Measurements from ENCODE around the gene TAS2R46. TPM values are rescaled to one million over a fixed set of nuclear protein-coding genes. Genes with fewer than 3 reads are reported as not detected.
"Not testable (repeated sequence)": the region's sequence is repeated elsewhere in the genome, so short reads cannot be mapped to it uniquely, and the experiment has no call there.

TAS2R46 gene
- total RNA-seq, 1 donor from 2014 or later, result 0.33 TPM

- DNase-seq (ENCODE audit: low read depth), result no peak
- TF ChIP-seq CTCF (IDR thresholded peaks at IDR 0.05; ENCODE audit: insufficient read depth, low read length, poor library complexity, severe bottlenecking), result no peak
- H3K36me3 ChIP-seq (ENCODE audit: control insufficient read depth, insufficient read depth, low read length), result no peaks in the 10 kb centered on the region
- no peak overlapping the region for H3K4me3 ChIP-seq (ENCODE audit: low read depth, low read length)
- H3K27me3 ChIP-seq (ENCODE audit: control insufficient read depth, insufficient read depth, low read length), result no peaks in the 10 kb centered on the region
Observed at GRCh38 chr12:11055306-11055705, 6.8 kb downstream of the TAS2R46 start.

- DNase-seq (ENCODE audit: low read depth); H3K4me3 ChIP-seq (ENCODE audit: low read depth, low read length); H3K36me3 ChIP-seq (ENCODE audit: control insufficient read depth, insufficient read depth, low read length); H3K27me3 ChIP-seq (ENCODE audit: control insufficient read depth, insufficient read depth, low read length): not testable (repeated sequence)
Observed at GRCh38 chr12:11049806-11050531, 12.1 kb downstream of the TAS2R46 start.

GRCh38 chr12:11041366-11041765, 20.7 kb downstream of the TAS2R46 start:
- not testable (repeated sequence) for DNase-seq (ENCODE audit: low read depth); H3K36me3 ChIP-seq (ENCODE audit: control insufficient read depth, insufficient read depth, low read length); H3K4me3 ChIP-seq (ENCODE audit: low read depth, low read length); H3K27me3 ChIP-seq (ENCODE audit: control insufficient read depth, insufficient read depth, low read length)

GRCh38 chr12:11040162-11040561, 21.9 kb downstream of the TAS2R46 start:
- no peaks in the 10 kb centered on the region for H3K27me3 ChIP-seq (ENCODE audit: control insufficient read depth, insufficient read depth, low read length)
- no peaks in the 10 kb centered on the region for H3K36me3 ChIP-seq (ENCODE audit: control insufficient read depth, insufficient read depth, low read length)
- no peak for TF ChIP-seq CTCF (IDR thresholded peaks at IDR 0.05; ENCODE audit: insufficient read depth, low read length, poor library complexity, severe bottlenecking)
- no peak for DNase-seq (ENCODE audit: low read depth)
- no peak overlapping the region for H3K4me3 ChIP-seq (ENCODE audit: low read depth, low read length)

GRCh38 chr12:11039171-11039570, 22.9 kb downstream of the TAS2R46 start:
- Histone ChIP-seq H3K27me3 (ENCODE audit: control insufficient read depth, insufficient read depth, low read length) (no peaks in the 10 kb centered on the region), H3K36me3 (ENCODE audit: control insufficient read depth, insufficient read depth, low read length) (no peaks in the 10 kb centered on the region), H3K4me3 (ENCODE audit: low read depth, low read length) (no peak overlapping the region)
- DNase-seq (ENCODE audit: low read depth), result no peak
- TF ChIP-seq CTCF (IDR thresholded peaks at IDR 0.05; ENCODE audit: insufficient read depth, low read length, poor library complexity, severe bottlenecking), result no peak

GRCh38 chr12:11033959-11034358, 28.1 kb downstream of the TAS2R46 start:
- not testable (repeated sequence) for H3K36me3 ChIP-seq (ENCODE audit: control insufficient read depth, insufficient read depth, low read length); H3K27me3 ChIP-seq (ENCODE audit: control insufficient read depth, insufficient read depth, low read length); H3K4me3 ChIP-seq (ENCODE audit: low read depth, low read length); DNase-seq (ENCODE audit: low read depth)

GRCh38 chr12:11031307-11031706, 30.8 kb downstream of the TAS2R46 start, which contains the start of gene TAS2R31:
Gene TAS2R31, minus strand, starts transcription at chr12:11031407. Its CDS starts 72 bp downstream, at chr12:11031335.
- no peak for TF ChIP-seq CTCF (IDR thresholded peaks at IDR 0.05; ENCODE audit: insufficient read depth, low read length, poor library complexity, severe bottlenecking)
- no peak for DNase-seq (ENCODE audit: low read depth)
- Histone ChIP-seq H3K4me3 (ENCODE audit: low read depth, low read length) (no peak within 1 kb of the TSS), H3K27me3 (ENCODE audit: control insufficient read depth, insufficient read depth, low read length) (no peaks in the 10 kb centered on the region), H3K36me3 (ENCODE audit: control insufficient read depth, insufficient read depth, low read length) (no peaks in the 10 kb centered on the region)
